Type B pancreatic cell (in vitro differentiated cells): Measurements from ENCODE around the gene MTERF4. TPM values are rescaled to one million over a fixed set of nuclear protein-coding genes. Genes with fewer than 3 reads are reported as not detected.

Experiments used
- DNase-seq: peaks from one replicate; pipeline ENCODE4 v3.0.0; 2021; ENCODE audit warnings: mixed read lengths; ENCODE audit not compliant: unreplicated experiment; ENCODE audit errors: extremely low spot score
- H3K27ac Mint-ChIP-seq: 2 replicates; pipeline ENCODE4 v1.8.0; 2021; ENCODE audit warnings: mild to moderate bottlenecking, mixed read lengths
- H3K27me3 Mint-ChIP-seq: 2 replicates; pipeline ENCODE4 v1.8.0; 2021; ENCODE audit warnings: mixed read lengths
- H3K36me3 Mint-ChIP-seq: 2 replicates; pipeline ENCODE4 v1.8.0; 2021; ENCODE audit warnings: mixed read lengths
- H3K4me1 Mint-ChIP-seq: one replicate; pipeline ENCODE4 v1.8.0; 2021; ENCODE audit warnings: mixed read lengths; ENCODE audit not compliant: unreplicated experiment
- H3K4me3 Mint-ChIP-seq: 2 replicates; pipeline ENCODE4 v1.8.0; 2021; ENCODE audit warnings: mild to moderate bottlenecking, mixed read lengths
- H3K9me3 Mint-ChIP-seq: 2 replicates; pipeline ENCODE4 v1.8.0; 2021; ENCODE audit warnings: mixed read lengths
- CTCF ChIP-seq: fragments of 200-600 bp; sonication (generic); conservative IDR thresholded peaks from 2 replicates; pipeline ENCODE4 v1.5.0; 2021; ENCODE audit warnings: antibody characterized with exemption, mild to moderate bottlenecking
- total RNA-seq: library from RNA; stranded (reverse); gene quantifications from 2 replicates; pipeline ENCODE4 v1.2.1, GENCODE V29; 2021; ENCODE audit warnings: low replicate concordance

Gene MTERF4
- total RNA-seq, 1 donor from 2014 or later: 46.3 TPM

GRCh38 chr2:241071677-241072111 lies 30.4 kb downstream of the MTERF4 start:
- no peak for TF ChIP-seq CTCF
- Mint-ChIP-seq H3K27ac (no peak overlapping the region), H3K4me3 (no peak overlapping the region), H3K9me3 (no peaks in the 10 kb centered on the region), H3K27me3 (no peaks in the 10 kb centered on the region), H3K4me1 (peaks cover 7% of the 10 kb centered on the region), H3K36me3 (peaks cover 10% of the 10 kb centered on the region)
- peak; percentile 69 for DNase-seq

- no peaks in the 10 kb centered on the region for H3K9me3 Mint-ChIP-seq
- no peaks in the 10 kb centered on the region for H3K27me3 Mint-ChIP-seq
- peak; percentile 66 for DNase-seq
- no peak overlapping the region for H3K27ac Mint-ChIP-seq
- peaks cover 7% of the 10 kb centered on the region for H3K4me1 Mint-ChIP-seq
- H3K36me3 Mint-ChIP-seq: peaks cover 10% of the 10 kb centered on the region
- no peak overlapping the region for H3K4me3 Mint-ChIP-seq
- no peak for TF ChIP-seq CTCF
Measured at GRCh38 chr2:241070811-241071676, 31.0 kb downstream of the MTERF4 start.

GRCh38 chr2:241070361-241070760 lies 31.7 kb downstream of the MTERF4 start:
- no peak for TF ChIP-seq CTCF
- H3K36me3 Mint-ChIP-seq: peaks cover 7% of the 10 kb centered on the region
- DNase-seq: peak; percentile 54
- no peak overlapping the region for H3K4me3 Mint-ChIP-seq
- no peaks in the 10 kb centered on the region for H3K9me3 Mint-ChIP-seq
- peaks cover 7% of the 10 kb centered on the region for H3K4me1 Mint-ChIP-seq
- H3K27me3 Mint-ChIP-seq: no peaks in the 10 kb centered on the region
- H3K27ac Mint-ChIP-seq: no peak overlapping the region

DNA sequence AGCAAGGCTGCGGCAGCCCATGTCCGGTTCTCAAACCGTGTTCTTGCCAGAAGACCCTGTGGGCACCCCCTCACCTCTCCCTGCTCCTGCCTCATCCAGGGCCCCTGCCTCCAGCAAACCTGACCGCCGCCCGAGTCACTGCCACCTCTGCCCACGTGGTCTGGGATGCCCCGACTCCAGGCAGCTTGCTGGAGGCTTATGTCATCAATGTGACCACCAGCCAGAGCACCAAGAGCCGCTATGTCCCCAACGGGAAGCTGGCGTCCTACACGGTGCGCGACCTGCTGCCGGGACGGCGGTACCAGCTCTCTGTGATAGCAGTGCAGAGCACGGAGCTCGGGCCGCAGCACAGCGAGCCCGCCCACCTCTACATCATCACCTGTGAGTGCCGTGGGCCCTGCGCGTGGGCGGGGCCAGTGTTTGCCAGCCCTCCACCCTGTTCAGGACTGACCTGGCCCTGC lies 32.2 kb downstream of the MTERF4 start:
- Mint-ChIP-seq H3K36me3 (peaks cover 4% of the 10 kb centered on the region), H3K27ac (no peak overlapping the region), H3K9me3 (no peaks in the 10 kb centered on the region), H3K4me3 (no peak overlapping the region), H3K4me1 (peaks cover 7% of the 10 kb centered on the region), H3K27me3 (no peaks in the 10 kb centered on the region)
- DNase-seq: peak; percentile 63
- TF ChIP-seq CTCF: no peak

- H3K36me3 Mint-ChIP-seq: no peaks in the 10 kb centered on the region
- H3K27me3 Mint-ChIP-seq: no peaks in the 10 kb centered on the region
Measured at GRCh38 chr2:241068942-241069810, 32.9 kb downstream of the MTERF4 start.

More at GRCh38 chr2:241068942-241069810, 32.9 kb downstream of the MTERF4 start:
- Mint-ChIP-seq H3K4me1 (peaks cover 7% of the 10 kb centered on the region), H3K4me3 (no peak overlapping the region), H3K9me3 (no peaks in the 10 kb centered on the region), H3K27ac (no peak overlapping the region)
- TF ChIP-seq CTCF: no peak
- DNase-seq: peak; percentile 66
